Common myeloid progenitor, CD34-positive (primary cell): ENCODE data around the gene LONRF2. TPM values are rescaled to one million over a fixed set of nuclear protein-coding genes. Genes with fewer than 3 reads are reported as not detected.
"Not testable (repeated sequence)": the region's sequence is repeated elsewhere in the genome, so short reads cannot be mapped to it uniquely, and the experiment has no call there.

Experiments
- CTCF ChIA-PET: fragments of 350-600 bp; sonication (Branson Sonifier 250); formaldehyde crosslinking; loops from one replicate; lab custom pipeline; 2021; ENCODE audit warnings: antibody characterized with exemption; lab: Charles Lee
- POLR2A ChIA-PET: fragments of 350-600 bp; sonication (Branson Sonifier 250); formaldehyde crosslinking; loops from one replicate; lab custom pipeline; 2021; ENCODE audit warnings: antibody characterized with exemption; lab: Charles Lee
- DNase-seq, 3 donors: peaks; one replicate each; pipeline versions ENCODE4 v3.0.0 to v3.0.0-alpha.2; 2013
- H3K27ac ChIP-seq, 2 experiments: 1 replicate in 1 of 2; 2 replicates in 1 of 2; pipeline ENCODE4 v1.7.0; 2013; ENCODE audit warnings: inconsistent platforms in 2 of 2, low read length in 2 of 2, mild to moderate bottlenecking in 2 of 2, low read depth in 1 of 2, moderate library complexity in 1 of 2; ENCODE audit not compliant: severe bottlenecking in 2 of 2, insufficient read depth in 1 of 2, poor library complexity in 1 of 2
- H3K27me3 ChIP-seq, 5 experiments: replicated peaks in 2 of 5; 1 replicate in 3 of 5; 2 replicates in 2 of 5; pipeline versions ENCODE4 v1.6.1 to v1.7.0; 2013; ENCODE audit warnings: low read length in 4 of 5, mild to moderate bottlenecking in 2 of 5, moderate library complexity in 2 of 5, inconsistent platforms in 1 of 5; ENCODE audit not compliant: insufficient read depth in 5 of 5, control insufficient read depth in 4 of 5
- H3K36me3 ChIP-seq, 4 experiments: 1 replicate in 2 of 4; 2 replicates in 2 of 4; pipeline versions ENCODE4 v1.6.1 to v1.7.0; 2013; ENCODE audit warnings: low read length in 3 of 4, control low read depth in 1 of 4, mild to moderate bottlenecking in 1 of 4; ENCODE audit not compliant: control insufficient read depth in 4 of 4, insufficient read depth in 4 of 4
- H3K4me1 ChIP-seq, 4 experiments: 1 replicate in 3 of 4; 2 replicates in 1 of 4; pipeline versions ENCODE4 v1.6.1 to v1.7.1; 2013; ENCODE audit warnings: low read length in 3 of 4, mild to moderate bottlenecking in 3 of 4, control low read depth in 1 of 4, inconsistent platforms in 1 of 4, moderate library complexity in 1 of 4; ENCODE audit not compliant: control insufficient read depth in 4 of 4, insufficient read depth in 4 of 4; ENCODE audit errors: control extremely low read depth in 1 of 4
- H3K4me3 ChIP-seq, 7 experiments: 1 replicate in 4 of 7; 2 replicates in 3 of 7; pipeline versions ENCODE4 v1.5.1 to v1.7.0; 2013; ENCODE audit warnings: mild to moderate bottlenecking in 7 of 7, low read length in 6 of 7, moderate library complexity in 6 of 7, inconsistent platforms in 2 of 7, low read depth in 2 of 7, control low read depth in 1 of 7; ENCODE audit not compliant: insufficient read depth in 4 of 7, control insufficient read depth in 1 of 7; ENCODE audit errors: extremely low read depth in 1 of 7
- H3K9me3 ChIP-seq, 5 experiments: 1 replicate in 4 of 5; 2 replicates in 1 of 5; pipeline versions ENCODE4 v1.6.1 to v1.7.1; 2013; ENCODE audit warnings: low read length in 4 of 5, mild to moderate bottlenecking in 2 of 5, inconsistent platforms in 1 of 5, low read depth in 1 of 5, moderate library complexity in 1 of 5; ENCODE audit not compliant: control insufficient read depth in 4 of 5, insufficient read depth in 2 of 5; ENCODE audit errors: control extremely low read depth in 1 of 5
- WGBS: methylation state at CpG from one replicate; pipeline ENCODE4 v1.1.5; 2013; ENCODE audit not compliant: insufficient coverage; 5-methylcytosine and 5-hydroxymethylcytosine counted together
- polyA plus RNA-seq: library from polyadenylated mRNA; unstranded; fragments of 120-200 nt; gene quantifications from one replicate; pipeline ENCODE4 v1.2.1, GENCODE V29; 2013

Gene LONRF2
- polyA plus RNA-seq = 1.1 TPM

DNA sequence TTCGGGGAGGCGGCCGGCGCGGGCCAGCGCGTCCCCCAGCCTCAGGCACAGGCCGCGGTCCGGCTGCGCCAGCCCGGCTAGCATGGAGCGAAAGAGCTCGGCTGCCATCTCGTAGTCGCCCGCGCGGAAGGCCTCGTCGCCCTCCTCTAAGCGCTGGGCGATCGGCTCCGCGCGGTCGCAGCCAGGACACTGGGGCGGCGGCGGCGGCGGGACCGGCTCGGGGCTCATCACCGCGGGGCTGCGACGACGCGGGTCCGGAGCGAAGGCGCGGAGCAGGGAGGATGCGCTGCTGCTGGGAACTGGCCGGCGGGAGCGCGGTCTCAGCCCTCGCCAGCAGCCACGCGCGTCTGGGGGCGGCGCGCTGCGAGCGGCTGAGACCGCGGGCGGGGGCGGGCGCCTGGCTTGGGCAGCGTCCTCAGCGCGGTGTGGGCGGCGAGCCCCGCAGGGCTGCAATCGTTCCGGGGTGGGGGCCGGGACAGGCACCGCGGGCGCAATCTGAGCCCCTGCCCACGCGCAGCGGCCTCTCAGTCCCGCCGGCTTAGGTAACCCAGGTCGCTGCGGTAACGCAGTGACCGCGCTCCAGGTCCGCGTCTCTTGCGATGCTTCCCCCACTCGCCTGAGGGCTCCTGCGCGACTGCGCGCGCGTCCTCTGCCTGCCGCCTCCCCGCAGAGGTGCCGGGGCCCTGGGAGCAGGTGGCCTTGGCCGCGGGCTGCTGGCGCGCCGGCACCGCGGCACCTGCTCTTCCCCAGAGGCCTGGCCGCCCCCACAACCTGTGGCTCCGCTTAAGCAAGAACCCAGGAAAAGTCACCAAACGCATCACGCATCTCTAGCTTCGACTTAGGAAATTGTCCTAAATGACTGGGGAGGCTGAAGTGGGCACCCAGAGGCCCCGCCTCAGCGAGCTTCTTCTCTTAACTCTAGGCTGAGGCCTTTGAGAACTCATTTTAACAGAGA, at the start of gene LONRF2:
TSS of gene LONRF2 (minus strand) at position 636 of the 955 bp plus-strand sequence. CDS start at position 228, 408 bp downstream.
- Histone ChIP-seq H3K9me3 (peaks cover 2 to 16% (median 9%) of the 10 kb centered on the region in 5 experiments), H3K27me3 (peaks cover 16 to 57% (median 26%) of the 10 kb centered on the region in 5 experiments), H3K4me3 (peak within 1 kb of the TSS; percentile 36 to 70 (median 54)), H3K4me1 (peaks cover 0 to 16% (median 13%) of the 10 kb centered on the region in 4 experiments), H3K27ac (no peak within 1 kb of the TSS), H3K36me3 (no peaks in the 10 kb centered on the region)
- under 1% methylated on average over 103 of the region's 113 CpGs for WGBS
- POLR2A ChIA-PET = no interaction called here
- DNase-seq = peak; percentile 34 to 75 (median 64)
- CTCF ChIA-PET = interaction anchor here (1.2 kb wide), 1 partner anchor 23 kb away, joined by 3 read pairs; no protein-coding TSS in a partner anchor

- DNase-seq = no peak
- Histone ChIP-seq H3K4me1 (no peaks in the 10 kb centered on the region), H3K4me3 (no peak overlapping the region), H3K9me3 (peaks cover 4 to 33% (median 7%) of the 10 kb centered on the region in 5 experiments), H3K27ac (no peak overlapping the region), H3K36me3 (no peaks in the 10 kb centered on the region), H3K27me3 (no peaks in the 10 kb centered on the region)
- CTCF ChIA-PET = interaction anchor here (0.7 kb wide), 1 partner anchor 12 kb away, joined by 3 read pairs; no protein-coding TSS in a partner anchor
- no CpG with 5 or more reads among the region's 1 CpG for WGBS
- POLR2A ChIA-PET = no interaction called here
Measured at GRCh38 chr2:100367163-100367562, 44.9 kb upstream of the LONRF2 start.

DNA sequence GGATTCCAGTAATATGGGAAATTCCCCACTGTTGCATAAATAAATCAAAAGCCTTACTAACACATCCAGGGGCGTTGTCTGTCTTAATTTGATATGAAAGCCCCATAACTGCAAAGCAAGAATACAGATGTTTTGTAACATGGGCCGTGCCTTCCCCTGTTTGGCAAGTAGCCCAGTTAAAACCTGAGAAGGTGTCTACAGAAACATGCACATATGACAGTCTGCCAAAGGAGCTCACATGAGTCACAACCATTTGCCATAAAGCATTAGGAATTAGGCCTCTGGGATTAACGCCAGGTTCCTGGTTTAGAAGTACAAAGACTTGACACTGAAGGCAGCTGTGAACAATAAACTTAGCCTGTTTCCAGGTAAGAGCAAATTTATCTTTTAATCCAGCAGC, 43.1 kb upstream of the LONRF2 start:
- no peak overlapping the region for H3K4me3 ChIP-seq
- H3K4me1 ChIP-seq = no peaks in the 10 kb centered on the region
- ChIA-PET CTCF (no interaction called here), POLR2A (interaction anchor here (0.6 kb wide), 1 partner anchor 1437 kb away, joined by 3 read pairs; no protein-coding TSS in a partner anchor)
- no peaks in the 10 kb centered on the region for H3K36me3 ChIP-seq
- 94% methylated on average over 2 of the region's 3 CpGs for WGBS
- no peak overlapping the region for H3K27ac ChIP-seq
- no peak for DNase-seq
- H3K9me3 ChIP-seq = peaks cover 3 to 22% (median 6%) of the 10 kb centered on the region in 5 experiments
- H3K27me3 ChIP-seq = no peaks in the 10 kb centered on the region

DNA sequence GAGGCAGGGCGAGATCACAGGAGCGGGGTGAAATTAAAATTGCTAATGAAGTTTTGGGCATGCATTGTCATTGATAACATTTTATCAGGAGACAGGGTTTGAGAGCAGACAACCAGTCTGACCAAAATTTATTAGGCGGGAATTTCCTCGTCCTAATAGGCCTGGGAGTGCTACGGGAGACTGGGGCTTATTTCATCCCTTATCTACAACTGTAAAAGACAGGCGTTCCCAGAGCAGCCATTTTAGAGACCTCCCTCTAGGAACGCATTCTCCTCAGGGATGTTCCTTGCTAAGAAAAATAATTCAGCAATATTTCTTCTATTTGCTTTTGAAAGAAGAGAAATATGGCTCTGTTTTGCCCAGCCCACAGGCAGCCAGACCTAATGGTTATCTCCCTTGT, 40.0 kb upstream of the LONRF2 start:
- CTCF ChIA-PET, H3K36me3 ChIP-seq, DNase-seq, H3K4me3 ChIP-seq, H3K4me1 ChIP-seq, POLR2A ChIA-PET, H3K27ac ChIP-seq, H3K27me3 ChIP-seq: not testable (repeated sequence)
- 100% methylated on average over 1 of the region's 7 CpGs for WGBS
- H3K9me3 ChIP-seq = peaks cover 0 to 19% (median 0%) of the 10 kb centered on the region in 5 experiments

DNA sequence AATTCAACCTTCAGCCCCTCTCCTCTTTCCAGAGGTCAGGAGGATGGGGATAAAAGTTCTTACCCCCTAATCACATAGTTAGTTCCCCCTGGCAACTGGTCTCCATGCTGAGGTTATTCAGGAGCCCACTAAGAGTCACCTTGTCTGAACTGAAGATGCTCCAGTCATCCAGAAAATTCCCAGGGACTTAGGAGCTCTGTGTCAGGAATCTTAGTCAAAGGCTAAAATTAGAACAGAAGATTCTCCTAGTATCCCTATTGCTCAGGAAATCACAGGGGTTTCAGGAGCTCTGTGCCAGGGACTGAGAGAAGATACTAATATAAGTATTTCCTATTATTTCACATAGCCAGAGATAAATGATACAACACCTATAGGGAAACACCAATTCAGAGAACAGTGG, 37.3 kb upstream of the LONRF2 start:
- no peak for DNase-seq
- peaks cover 0 to 2% (median 0%) of the 10 kb centered on the region in 5 experiments for H3K27me3 ChIP-seq
- POLR2A ChIA-PET = no interaction called here
- no peak overlapping the region for H3K27ac ChIP-seq
- no peaks in the 10 kb centered on the region for H3K4me1 ChIP-seq
- H3K36me3 ChIP-seq = no peaks in the 10 kb centered on the region
- no peak overlapping the region for H3K4me3 ChIP-seq
- H3K9me3 ChIP-seq = peaks cover 0 to 19% (median 0%) of the 10 kb centered on the region in 5 experiments
- CTCF ChIA-PET = interaction anchor here (1.3 kb wide), 1 partner anchor 22 kb away, joined by 4 read pairs; no protein-coding TSS in a partner anchor

GRCh38 chr2:100358554-100358953, 36.3 kb upstream of the LONRF2 start:
- CTCF ChIA-PET = interaction anchor here (1.3 kb wide), 1 partner anchor 23 kb away, joined by 4 read pairs; no protein-coding TSS in a partner anchor
- no peak overlapping the region for H3K27ac ChIP-seq
- POLR2A ChIA-PET = no interaction called here
- H3K4me3 ChIP-seq = no peak overlapping the region
- no peaks in the 10 kb centered on the region for H3K4me1 ChIP-seq
- H3K27me3 ChIP-seq = peaks cover 0 to 4% (median 0%) of the 10 kb centered on the region in 5 experiments
- DNase-seq = no peak
- peaks cover 0 to 19% (median 0%) of the 10 kb centered on the region in 5 experiments for H3K9me3 ChIP-seq
- H3K36me3 ChIP-seq = no peaks in the 10 kb centered on the region
- WGBS = no CpG with 5 or more reads among the region's 2 CpGs

DNA sequence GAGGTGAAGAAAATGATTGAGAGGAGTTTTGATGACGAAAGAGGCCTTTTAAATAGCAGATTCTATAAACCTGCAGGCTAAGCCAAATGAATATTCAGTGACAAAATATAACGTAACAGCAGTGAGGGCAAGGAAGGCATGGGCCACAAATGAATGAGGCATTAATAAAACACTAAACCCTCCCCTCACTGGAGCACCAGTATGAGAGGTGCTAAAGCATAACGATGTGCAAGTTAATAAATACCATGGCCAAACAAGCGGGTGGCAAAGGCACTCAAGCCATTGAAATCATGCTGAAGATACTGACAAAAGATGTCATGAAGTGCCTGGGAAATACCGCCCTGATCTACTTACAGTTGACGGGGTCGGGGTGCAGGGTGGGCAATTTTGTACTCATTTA, 30.2 kb upstream of the LONRF2 start:
- ChIA-PET CTCF (no interaction called here), POLR2A (no interaction called here)
- no peak overlapping the region for H3K4me3 ChIP-seq
- peaks cover 0 to 4% (median 0%) of the 10 kb centered on the region in 5 experiments for H3K27me3 ChIP-seq
- no peak overlapping the region for H3K27ac ChIP-seq
- 100% methylated on average over 3 of the region's 7 CpGs for WGBS
- peaks cover 0 to 3% (median 0%) of the 10 kb centered on the region in 5 experiments for H3K9me3 ChIP-seq
- H3K4me1 ChIP-seq = no peaks in the 10 kb centered on the region
- H3K36me3 ChIP-seq = no peaks in the 10 kb centered on the region
- DNase-seq = no peak
